H1 (cell line): ENCODE measurements around the gene ELFN1. TPM values are rescaled to one million over a fixed set of nuclear protein-coding genes. Genes with fewer than 3 reads are reported as not detected.

Source experiments
- CTCF ChIA-PET: fragments of 300-600 bp; sonication (Branson Sonifier 250); formaldehyde crosslinking; loops from one replicate; lab custom pipeline; 2021; ENCODE audit not compliant: partially characterized antibody; lab: Charles Lee
- POLR2A ChIA-PET: fragments of 300-600 bp; sonication (Branson Sonifier 250); formaldehyde crosslinking; loops from one replicate; lab custom pipeline; 2021; ENCODE audit warnings: inconsistent platforms; ENCODE audit not compliant: partially characterized antibody; lab: Charles Lee
- DNase-seq, 2 experiments: peaks; one replicate each; pipeline versions ENCODE4 v3.0.0 to v3.0.0-alpha.2; 2010 to 2022; ENCODE audit warnings: low spot score in 2 of 2, low read depth in 1 of 2, mixed read lengths in 1 of 2
- FAIRE-seq: peaks from 2 replicates; lab custom pipeline; 2011; peaks lifted over from hg19 to GRCh38; lab: Jason Lieb, UNC
- H2AFZ ChIP-seq: 2 replicates; pipeline ENCODE4 v1.8.1; 2012; ENCODE audit warnings: low read length, inconsistent platforms
- H2AK5ac ChIP-seq: 2 replicates; pipeline ENCODE4 v1.6.1; 2013; ENCODE audit warnings: low read depth, low read length
- H2BK120ac ChIP-seq: replicated peaks from 2 replicates; pipeline ENCODE3; 2013; ENCODE audit warnings: low read depth, low read length, inconsistent platforms
- H2BK12ac ChIP-seq: 2 replicates; pipeline ENCODE4 v1.6.1; 2013; ENCODE audit warnings: low read depth, low read length
- H2BK15ac ChIP-seq: 2 replicates; pipeline ENCODE4 v1.6.1; 2013; ENCODE audit warnings: low read length
- H2BK20ac ChIP-seq: 2 replicates; pipeline ENCODE4 v1.6.1; 2013; ENCODE audit warnings: low read length
- H2BK5ac ChIP-seq: 2 replicates; pipeline ENCODE4 v1.6.1; 2013; ENCODE audit warnings: low read depth, low read length
- H3K14ac ChIP-seq: 2 replicates; pipeline ENCODE4 v1.6.1; 2013; ENCODE audit warnings: inconsistent platforms; ENCODE audit not compliant: insufficient read length
- H3K18ac ChIP-seq: 2 replicates; pipeline ENCODE4 v1.6.1; 2013; ENCODE audit warnings: low read length; ENCODE audit errors: extremely low read depth
- H3K23ac ChIP-seq: 2 replicates; pipeline ENCODE4 v1.6.1; 2013; ENCODE audit warnings: inconsistent platforms; ENCODE audit not compliant: insufficient read length
- H3K23me2 ChIP-seq: 2 replicates; pipeline ENCODE4 v1.6.1; 2013; ENCODE audit warnings: low read depth, low read length
- H3K27ac ChIP-seq: 2 replicates; pipeline ENCODE4 v1.6.1; 2011; ENCODE audit warnings: low read depth, low read length, inconsistent platforms
- H3K27me3 ChIP-seq, 4 experiments: replicated peaks in 1 of 4; 1 replicate in 1 of 4; 2 replicates in 3 of 4; pipeline versions ENCODE4 v1.6.1 to v1.8.1; 2011 to 2013; ENCODE audit warnings: low read length in 3 of 4, mild to moderate bottlenecking in 3 of 4, inconsistent platforms in 2 of 4, mixed read lengths in 2 of 4, moderate library complexity in 1 of 4; ENCODE audit not compliant: control insufficient read depth in 3 of 4, insufficient read depth in 3 of 4; ENCODE audit errors: extremely low read depth in 1 of 4
- H3K36me3 ChIP-seq, 4 experiments: 2 replicates each; pipeline versions ENCODE4 v1.6.1 to v1.8.1; 2011 to 2013; ENCODE audit warnings: mild to moderate bottlenecking in 4 of 4, low read length in 3 of 4, moderate library complexity in 2 of 4, control low read depth in 1 of 4, inconsistent platforms in 1 of 4; ENCODE audit not compliant: insufficient read depth in 4 of 4, control insufficient read depth in 2 of 4
- H3K4ac ChIP-seq: replicated peaks from 2 replicates; pipeline ENCODE3; 2013; ENCODE audit warnings: low read length, low read depth, mixed read lengths, inconsistent platforms; ENCODE audit not compliant: insufficient read length
- H3K4me1 ChIP-seq, 4 experiments: replicated peaks in 1 of 4; 1 replicate in 1 of 4; 2 replicates in 3 of 4; pipeline versions ENCODE4 v1.6.1 to v1.8.1; 2011 to 2013; ENCODE audit warnings: low read length in 3 of 4, inconsistent platforms in 2 of 4, mixed read lengths in 1 of 4; ENCODE audit not compliant: insufficient read depth in 4 of 4, control insufficient read depth in 3 of 4
- H3K4me2 ChIP-seq, 2 experiments: 2 replicates each; pipeline versions ENCODE4 v1.6.1 to v1.8.1; 2011 to 2013; ENCODE audit warnings: low read depth in 2 of 2, low read length in 2 of 2, control low read depth in 1 of 2, inconsistent platforms in 1 of 2, mild to moderate bottlenecking in 1 of 2; ENCODE audit not compliant: insufficient read depth in 1 of 2
- H3K4me3 ChIP-seq, 4 experiments: fragments of 200-600, 300-600 bp in 1 of 4; sonication (generic), shearing (Covaris generic), sonication (Bioruptor Twin) in 1 of 4; 2 replicates each; pipeline versions ENCODE4 v1.5.1 to v1.8.1; 2011 to 2016; ENCODE audit warnings: low read length in 4 of 4, low read depth in 3 of 4, control low read depth in 2 of 4, inconsistent platforms in 2 of 4, mild to moderate bottlenecking in 2 of 4, mixed read lengths in 1 of 4, moderate library complexity in 1 of 4; ENCODE audit not compliant: insufficient read depth in 2 of 4; ENCODE audit errors: extremely low read depth in 1 of 4
- H3K56ac ChIP-seq: replicated peaks from 2 replicates; pipeline ENCODE3; 2013; ENCODE audit warnings: low read depth, mild to moderate bottlenecking, mixed read lengths, low read length, inconsistent platforms; ENCODE audit not compliant: insufficient read length
- H3K79me1 ChIP-seq: 2 replicates; pipeline ENCODE4 v1.6.1; 2013; ENCODE audit warnings: low read depth, low read length, control low read depth
- H3K79me2 ChIP-seq, 2 experiments: 2 replicates each; pipeline versions ENCODE4 v1.6.1 to v1.8.1; 2012 to 2013; ENCODE audit warnings: low read length in 2 of 2, mild to moderate bottlenecking in 2 of 2, inconsistent platforms in 1 of 2; ENCODE audit not compliant: insufficient read depth in 2 of 2, control insufficient read depth in 1 of 2
- H3K9ac ChIP-seq, 4 experiments: replicated peaks in 1 of 4; 1 replicate in 1 of 4; 2 replicates in 3 of 4; pipeline versions ENCODE4 v1.6.1 to v1.8.1; 2011 to 2013; ENCODE audit warnings: low read depth in 3 of 4, low read length in 3 of 4, control low read depth in 2 of 4, mild to moderate bottlenecking in 2 of 4, moderate library complexity in 2 of 4, inconsistent platforms in 1 of 4; ENCODE audit errors: extremely low read depth in 1 of 4
- H3K9me3 ChIP-seq, 2 experiments: 2 replicates each; pipeline versions ENCODE4 v1.6.1 to v1.8.1; 2012 to 2013; ENCODE audit warnings: mild to moderate bottlenecking in 2 of 2, moderate library complexity in 2 of 2, control low read depth in 1 of 2, inconsistent platforms in 1 of 2, low read depth in 1 of 2, low read length in 1 of 2, mixed read lengths in 1 of 2; ENCODE audit not compliant: insufficient read depth in 2 of 2
- H4K20me1 ChIP-seq, 2 experiments: replicated peaks in 1 of 2; 2 replicates each; pipeline versions ENCODE3 to v1.8.1; 2011 to 2013; ENCODE audit warnings: inconsistent platforms in 2 of 2, low read length in 2 of 2, mild to moderate bottlenecking in 1 of 2; ENCODE audit not compliant: insufficient read depth in 2 of 2, control insufficient read depth in 1 of 2
- H4K5ac ChIP-seq: 2 replicates; pipeline ENCODE4 v1.6.1; 2013; ENCODE audit warnings: low read length, low read depth, mixed read lengths, inconsistent platforms; ENCODE audit not compliant: insufficient read length
- H4K8ac ChIP-seq: 2 replicates; pipeline ENCODE4 v1.8.0; 2013; ENCODE audit warnings: mild to moderate bottlenecking, moderate library complexity, low read length, inconsistent platforms; ENCODE audit not compliant: insufficient read depth; ENCODE audit errors: extremely low read depth
- H4K91ac ChIP-seq: replicated peaks from 2 replicates; pipeline ENCODE3; 2013; ENCODE audit warnings: low read length, mixed read lengths, inconsistent platforms; ENCODE audit not compliant: insufficient read length
- CEBPB ChIP-seq: IDR thresholded peaks from 2 replicates; pipeline ENCODE4 v1.6.1; 2012; ENCODE audit warnings: low read depth, low read length
- E2F6 ChIP-seq: IDR thresholded peaks from 2 replicates; pipeline ENCODE4 v1.6.1; 2012; ENCODE audit warnings: inconsistent platforms
- EZH2 ChIP-seq: fragments of 200-600 bp; sonication (generic); IDR thresholded peaks from 2 replicates; pipeline ENCODE4 v1.7.1; 2012; ENCODE audit warnings: low read depth, mild to moderate bottlenecking, moderate library complexity, low read length, inconsistent platforms; ENCODE audit not compliant: severe bottlenecking
- JUN ChIP-seq: IDR thresholded peaks from 2 replicates; pipeline ENCODE4 v1.6.1; 2011; ENCODE audit warnings: low read depth, mild to moderate bottlenecking, improper control_type of control experiment, low read length
- KDM1A ChIP-seq: fragments of 200-600, 300-600 bp; sonication (generic); IDR thresholded peaks from 2 replicates; pipeline ENCODE4 v1.7.1; 2016; ENCODE audit warnings: mild to moderate bottlenecking, low read length, borderline replicate concordance
- MAX ChIP-seq: IDR thresholded peaks from 2 replicates; pipeline ENCODE4 v1.6.1; 2012; ENCODE audit warnings: inconsistent platforms
- PHF8 ChIP-seq: fragments of 200-600 bp; sonication (generic); conservative IDR thresholded peaks from 2 replicates; pipeline ENCODE4 v1.7.1; 2012; ENCODE audit warnings: low read depth, mild to moderate bottlenecking, inconsistent platforms, low read length, moderate library complexity
- SP1 ChIP-seq: IDR thresholded peaks from 2 replicates; pipeline ENCODE4 v1.6.1; 2011; ENCODE audit warnings: low read depth, low read length
- TAF7 ChIP-seq: optimal IDR thresholded peaks from 2 replicates; pipeline ENCODE3; 2011; ENCODE audit warnings: low read depth, mild to moderate bottlenecking, inconsistent platforms, low read length, moderate library complexity, borderline replicate concordance
- TBP ChIP-seq: IDR thresholded peaks from 2 replicates; pipeline ENCODE4 v1.6.1; 2011; ENCODE audit warnings: low read depth, low read length, improper control_type of control experiment
- TCF12 ChIP-seq: IDR thresholded peaks from 2 replicates; pipeline ENCODE4 v1.6.1; 2011; ENCODE audit warnings: low read depth, mild to moderate bottlenecking, low read length
- ZNF274 ChIP-seq: IDR thresholded peaks from 2 replicates; pipeline ENCODE4 v1.7.0; 2012; ENCODE audit warnings: low read length, borderline replicate concordance; ENCODE audit errors: extremely low read depth
- WGBS, 2 experiments: shearing (Covaris generic) in 1 of 2; methylation state at CpG; one replicate each; pipeline versions ENCODE4 v1.1.6 to v1.1.7; 2013 to 2015; ENCODE audit warnings: low lambda C conversion rate in 2 of 2, mixed read lengths in 2 of 2, inconsistent platforms in 1 of 2, low coverage in 1 of 2, missing lambda C conversion rate in 1 of 2; ENCODE audit not compliant: insufficient replicate concordance in 2 of 2, insufficient coverage in 1 of 2, insufficient read length in 1 of 2; ENCODE audit errors: extremely low coverage in 1 of 2, missing lambda C conversion rate in 1 of 2; 5-methylcytosine and 5-hydroxymethylcytosine counted together
- polyA plus RNA-seq, 7 experiments: library from polyadenylated mRNA; depleted of rRNA in 3 of 7; stranded (reverse) in 5 of 7; unstranded in 2 of 7; fragments of >200 nt in 5 of 7; fragments of 200-250 nt in 2 of 7; gene quantifications; 1 replicate in 5 of 7; 2 replicates in 1 of 7; 4 replicates in 1 of 7; pipeline versions ENCODE4 v1.2.1 to v1.2.3, GENCODE V29; 2011 to 2013; ENCODE audit warnings: missing spikeins in 2 of 7, mixed read lengths in 2 of 7
- total RNA-seq: library from RNA; stranded (reverse); fragmentation: NEBNext Ultra II Directional; extraction: Animal tissue kit (Norgen Biotek cat#: 25700); gene quantifications from 2 replicates; pipeline ENCODE4 v1.2.1, GENCODE V29; 2021

The ELFN1 gene
- total and polyA plus RNA-seq, 2 of the 8 experiments (the other 6 are each of a cell fraction or from before 2014, with no cell fraction given): 2.0 to 4.5 TPM

- Histone ChIP-seq H2AFZ (no peak overlapping the region), H3K79me2 (no peaks in the 10 kb centered on the region), H2BK5ac (peak overlapping the region; percentile 60; the same call in 1 of the 2 replicates), H3K27me3 (no peaks in the 10 kb centered on the region), H3K56ac (no peak overlapping the region), H2BK120ac (no peak overlapping the region), H3K9me3 (peaks cover 0 to 14% of the 10 kb centered on the region in 2 experiments; a peak in 3 of 4 replicates), H3K36me3 (no peaks in the 10 kb centered on the region), H3K14ac (no peak overlapping the region), H3K4me3 (no peak overlapping the region), H4K91ac (peak overlapping the region; percentile 67), H2BK20ac (no peak overlapping the region), H3K18ac (no peak overlapping the region), H3K4ac (no peak overlapping the region), H2BK12ac (peak overlapping the region; percentile 75; the same call in 1 of the 2 replicates), H3K23ac (no peak overlapping the region), H3K27ac (no peak overlapping the region), H3K79me1 (peaks cover 2% of the 10 kb centered on the region; the same call in 1 of the 2 replicates), H2BK15ac (peak overlapping the region; percentile 95; the same call in 1 of the 2 replicates), H3K4me2 (no peak overlapping the region), H3K9ac (no peak overlapping the region), H4K8ac (no peak overlapping the region), H2AK5ac (no peak overlapping the region), H3K23me2 (peaks cover 1% of the 10 kb centered on the region; the same call in 1 of the 2 replicates), H4K5ac (no peak overlapping the region), H3K4me1 (peaks cover 0 to 15% (median 6%) of the 10 kb centered on the region in 4 experiments; a peak in 5 of 7 replicates), H4K20me1 (peaks cover 0 to 2% of the 10 kb centered on the region in 2 experiments)
- no peak for TF ChIP-seq EZH2
- 0 out of 2 replicates have a peak, but pooled peaks have one; percentile 22 for TF ChIP-seq TCF12
- no peak for TF ChIP-seq JUN
- TF ChIP-seq CEBPB: no peak
- peak; percentile 36; the same call in 1 of the 2 replicates for TF ChIP-seq MAX
- no peak for TF ChIP-seq TAF7
- TF ChIP-seq E2F6: peak; percentile 46; the same call in 1 of the 2 replicates
- no peak for TF ChIP-seq SP1
- no peak for TF ChIP-seq TBP
- TF ChIP-seq ZNF274: no peak
- no peak for TF ChIP-seq KDM1A
- no peak for TF ChIP-seq PHF8
- 86% methylated on average over 10 of the region's 22 CpGs; no CpG with 5 or more reads in 1 of the 2 experiments for whole genome bisulfite sequencing, 2 experiments
- no peak for FAIRE-seq
- no peak for DNase-seq
- ChIA-PET CTCF (no interaction called here), POLR2A (no interaction called here)
Observed at GRCh38 chr7:1725199-1725690, 55.2 kb downstream of the ELFN1 start.
